ENCODE data around the gene FAM124A.

Gene FAM124A

DNA sequence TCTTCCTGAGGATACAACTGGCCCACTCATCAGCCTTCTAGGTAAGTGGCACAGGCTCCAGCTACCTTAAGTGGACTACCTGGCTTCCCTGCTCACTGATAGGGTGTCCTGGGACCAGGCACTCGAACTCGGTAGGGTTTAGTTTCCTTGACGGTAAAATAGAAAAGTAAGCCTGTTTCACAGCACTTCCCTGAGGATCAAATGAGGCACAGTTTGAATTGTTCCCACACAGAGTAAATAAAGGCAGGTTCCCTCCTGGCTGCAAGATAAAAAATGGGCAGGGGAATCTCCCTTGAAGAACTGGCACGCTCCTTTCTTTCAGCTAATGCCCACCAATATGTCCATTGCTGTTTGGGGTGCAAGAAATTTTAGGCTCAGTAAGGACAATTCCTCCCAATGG, 1.1 kb upstream of the FAM124A start:
- DNase-seq, result no peak

DNA sequence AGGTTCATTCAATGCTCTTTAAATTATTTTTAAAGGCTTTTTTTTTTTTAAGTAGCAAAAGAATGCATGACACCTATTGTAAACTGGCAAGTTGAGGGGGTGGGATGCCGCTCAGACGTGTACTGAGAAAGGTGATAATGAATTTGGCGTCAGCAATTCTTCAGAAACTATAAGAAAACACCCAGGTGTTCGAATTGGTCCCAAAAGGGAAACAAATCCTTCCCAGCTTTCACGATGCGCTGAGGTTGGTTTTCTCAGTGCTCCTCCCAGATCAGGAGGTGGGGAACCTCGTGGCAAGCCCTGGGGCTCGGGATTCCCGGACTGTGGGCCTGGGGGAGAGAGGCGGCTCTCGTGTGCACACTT, 543 bp upstream of the FAM124A start:
- DNase-seq, result no peak

DNA sequence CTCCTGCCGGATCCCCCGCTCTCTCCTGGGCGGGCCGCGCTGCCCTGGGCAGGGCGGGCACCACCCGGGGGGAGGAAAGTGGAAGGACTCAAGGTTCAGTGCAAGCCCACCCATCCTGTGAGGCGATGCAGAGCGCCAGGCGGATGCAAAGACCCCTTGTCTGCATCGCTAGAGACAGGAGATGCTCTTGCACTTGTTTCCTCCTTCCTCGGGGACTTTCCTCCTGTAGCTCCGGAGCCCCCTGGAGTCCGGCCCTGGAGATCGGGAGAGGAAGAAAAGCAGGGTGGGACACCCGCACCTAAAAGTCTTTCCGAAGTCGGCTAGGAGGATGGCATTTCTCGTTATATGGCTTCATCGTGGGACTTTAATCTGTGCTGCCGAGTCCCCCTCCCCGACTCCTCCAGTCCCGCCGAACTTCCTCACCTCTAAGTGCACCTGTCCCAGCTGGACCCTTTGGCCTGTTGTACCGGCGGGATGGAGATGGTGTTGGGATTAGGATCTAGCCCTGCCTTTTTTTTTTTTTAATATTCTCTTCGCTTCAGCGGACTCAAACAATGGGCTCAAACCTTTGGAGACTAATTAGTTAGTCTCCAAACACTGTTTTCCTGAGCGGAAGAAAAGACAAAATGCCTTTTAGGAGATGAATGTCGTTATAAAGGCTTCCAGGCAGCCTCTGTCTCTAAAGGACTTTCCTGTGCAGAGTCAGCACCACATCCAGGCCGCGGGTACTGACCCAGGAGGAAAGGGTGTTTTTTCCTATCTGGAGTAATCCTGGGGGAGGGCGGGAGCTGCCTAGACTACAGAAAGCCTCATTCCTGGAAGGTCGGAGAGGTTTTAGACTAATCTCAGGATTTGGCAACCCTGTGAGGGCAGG, 725 bp downstream of the FAM124A start:
- DNase-seq, result no peak

DNA sequence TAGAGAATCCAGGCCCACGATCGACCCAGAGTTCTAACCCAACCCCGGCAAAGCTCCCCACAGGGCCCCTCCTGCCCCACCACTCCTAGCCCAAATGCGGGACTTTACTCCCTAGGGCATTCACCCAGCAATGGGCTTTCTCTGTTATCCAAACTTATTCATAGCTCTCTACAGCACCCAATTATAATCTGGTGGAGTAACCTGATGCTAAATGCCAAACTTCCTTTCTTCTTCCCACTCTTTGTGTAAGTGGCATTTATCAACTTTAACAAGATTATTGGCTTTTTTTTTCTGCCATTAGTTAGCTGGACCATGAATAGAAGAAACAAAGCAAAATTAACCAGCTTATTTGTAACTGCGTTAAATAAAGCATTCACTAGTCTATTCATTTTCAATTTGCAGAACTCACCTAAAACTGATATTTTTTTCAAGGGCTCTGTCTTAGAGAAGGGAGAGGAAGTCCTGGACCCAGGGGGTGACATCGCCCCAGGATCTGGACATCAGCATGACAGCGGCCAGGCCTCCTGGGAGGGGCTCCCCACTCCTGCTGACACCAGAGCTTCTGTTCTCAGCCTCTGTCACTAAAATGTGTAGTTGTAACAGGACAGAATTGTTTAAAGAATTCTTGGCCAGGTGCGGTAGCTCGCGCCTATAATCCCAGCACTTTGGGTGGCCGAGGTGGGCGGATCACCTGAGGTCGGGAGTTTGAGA, 1.5 kb downstream of the FAM124A start:
- DNase-seq, result no peak

DNA sequence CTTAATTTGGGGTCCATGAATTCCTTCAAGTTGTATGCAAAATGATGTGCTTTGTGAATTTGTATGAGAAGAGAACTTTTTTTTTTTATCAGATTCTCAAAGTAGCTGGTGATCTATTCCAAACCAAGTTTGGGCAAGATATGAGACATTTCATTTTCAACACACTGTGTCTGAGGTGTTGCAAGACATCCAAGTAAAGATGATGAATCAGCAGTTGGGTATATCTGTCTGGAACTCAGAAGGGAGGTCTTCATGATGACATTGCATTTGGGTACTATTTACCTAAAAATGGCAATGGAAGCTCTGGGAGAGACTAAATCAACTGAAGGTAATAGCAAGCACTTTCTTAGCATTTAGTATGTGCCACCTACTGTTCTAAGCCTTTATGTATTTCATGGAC, 2.8 kb downstream of the FAM124A start:
- DNase-seq, result no peak

DNA sequence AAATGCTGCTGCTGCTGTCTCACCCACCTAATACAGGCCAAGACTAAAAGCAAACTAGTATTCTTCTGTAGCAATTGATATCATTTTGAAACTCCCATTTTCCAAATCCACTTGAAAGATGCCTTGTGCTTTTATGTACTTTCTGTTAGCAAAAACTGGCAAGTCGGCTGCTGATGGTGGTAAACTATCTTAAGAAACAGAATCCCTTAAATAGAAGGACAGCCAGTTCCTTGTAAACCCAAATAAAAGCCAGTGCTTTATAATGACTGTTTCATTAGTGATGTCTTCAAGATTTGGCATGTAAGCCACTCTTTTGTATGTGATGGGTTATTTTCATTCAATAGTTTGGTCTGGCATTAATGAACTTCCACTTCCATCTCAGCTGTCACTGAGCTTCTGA, 5.2 kb downstream of the FAM124A start:
- no peak for DNase-seq

DNA sequence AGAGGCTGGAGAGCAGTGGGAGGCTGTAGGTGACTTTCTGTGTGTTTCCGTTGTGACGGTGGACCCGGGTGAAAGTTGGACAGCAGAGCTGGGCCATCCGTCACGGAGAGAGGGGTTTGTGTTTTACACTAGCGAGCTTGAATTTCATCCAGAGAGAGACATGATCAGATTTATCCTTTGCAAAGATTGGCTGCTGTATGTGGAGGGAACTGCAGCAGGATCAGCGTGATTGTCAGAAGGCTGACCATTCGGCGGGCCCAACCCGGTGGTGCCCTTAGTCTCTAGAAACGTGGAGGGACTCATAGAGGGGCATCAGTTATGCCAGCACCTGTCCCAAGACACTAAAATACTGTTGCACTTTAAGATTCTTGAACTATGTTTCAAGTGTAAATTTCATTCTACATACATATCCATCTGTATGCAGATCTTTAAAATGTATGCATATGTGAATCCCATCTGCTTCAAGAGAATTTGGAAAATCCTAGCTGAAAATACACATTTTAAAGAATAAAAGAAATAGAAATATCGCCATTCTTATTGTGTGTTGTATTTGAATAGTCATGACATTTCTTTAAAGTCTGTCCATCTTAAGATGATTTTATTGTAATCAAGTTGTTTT, 7.0 kb downstream of the FAM124A start:
- DNase-seq, result no peak

DNA sequence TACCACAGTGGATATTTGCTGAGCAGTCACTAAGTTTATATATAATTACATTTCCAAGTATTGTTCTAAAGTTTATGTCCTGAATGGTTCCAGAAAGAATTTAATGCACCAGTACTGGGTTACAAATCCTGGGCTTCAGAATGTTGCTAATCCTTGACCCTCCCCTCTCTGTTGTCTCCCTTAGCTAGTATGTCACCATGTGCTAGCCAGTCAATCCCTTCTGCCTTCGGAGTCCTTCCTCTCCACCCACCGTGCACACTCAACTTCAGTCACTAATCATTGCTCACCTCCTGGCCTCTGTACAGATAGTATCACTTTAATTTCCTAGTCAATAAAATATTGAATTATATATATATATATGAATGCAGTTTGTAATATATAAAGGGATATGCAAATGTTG, 7.5 kb downstream of the FAM124A start:
- DNase-seq, result no peak

DNA sequence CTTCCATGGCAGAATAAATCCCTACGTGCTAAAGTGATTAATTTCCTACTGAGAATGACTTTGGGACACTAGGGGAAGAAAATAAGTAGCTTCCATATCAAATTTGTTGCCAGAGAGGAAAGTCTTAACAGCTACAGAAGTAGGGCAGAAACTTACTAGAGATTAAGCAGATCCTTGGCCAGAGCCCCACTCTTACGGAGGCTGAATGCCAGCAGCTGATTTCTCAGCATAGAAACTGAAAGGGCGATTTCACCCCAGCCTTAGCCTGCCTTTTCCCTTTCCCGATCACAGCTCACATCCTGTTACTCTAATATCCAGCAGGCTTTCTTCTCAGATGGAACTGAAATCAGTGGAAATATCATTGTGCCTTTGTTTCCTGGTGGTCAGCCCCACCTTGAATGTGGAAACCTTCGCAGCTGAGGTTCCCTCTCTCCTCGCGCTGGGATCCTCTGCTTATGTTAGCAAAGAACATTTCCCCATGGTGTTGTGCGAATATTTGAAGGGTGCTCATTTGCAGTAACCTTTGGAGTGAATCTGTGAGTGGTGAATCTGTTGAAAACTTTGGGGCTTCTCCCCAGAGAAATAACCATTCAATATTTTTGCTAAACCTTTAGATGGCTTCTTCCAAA, 8.4 kb downstream of the FAM124A start:
- no peak for DNase-seq

DNA sequence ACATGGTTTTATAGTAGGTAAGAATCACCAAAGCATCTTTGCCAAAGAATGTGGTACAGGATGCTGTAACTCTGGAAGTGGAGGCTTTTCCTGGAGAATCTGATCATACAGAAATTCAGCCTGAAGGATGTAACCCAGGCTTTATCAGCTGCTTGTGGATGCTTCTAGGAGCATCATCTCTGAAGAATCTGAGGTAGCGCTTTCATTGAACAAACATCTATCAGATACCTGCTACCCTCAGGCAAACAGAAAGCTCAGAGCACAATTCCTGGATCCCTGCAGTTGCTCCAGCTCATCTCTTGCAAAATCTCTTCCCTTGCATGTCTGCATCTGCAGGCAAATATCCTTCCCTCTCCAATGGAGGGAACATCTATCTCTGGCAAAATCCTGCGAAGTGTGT, 9.3 kb downstream of the FAM124A start:
- DNase-seq, result no peak

DNA sequence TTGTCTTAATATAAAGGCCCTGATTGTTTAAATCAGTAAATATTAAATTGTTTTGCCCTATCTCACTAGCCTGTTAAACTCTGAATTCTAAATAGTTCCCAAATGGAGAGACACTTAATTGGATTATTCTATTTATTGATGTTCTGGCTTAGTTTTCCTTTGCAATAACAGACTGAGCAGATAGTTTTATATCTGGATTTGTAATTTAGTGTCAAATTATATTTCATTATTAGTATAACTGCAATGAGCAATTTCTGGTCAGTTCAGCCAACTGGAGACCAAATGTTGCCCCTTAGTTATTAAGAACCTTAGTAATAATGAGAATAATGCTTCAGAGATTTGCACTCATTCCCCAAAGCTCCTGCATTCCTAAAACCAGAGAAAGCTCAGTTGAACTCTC, 10.1 kb downstream of the FAM124A start:
- DNase-seq, result no peak

DNA sequence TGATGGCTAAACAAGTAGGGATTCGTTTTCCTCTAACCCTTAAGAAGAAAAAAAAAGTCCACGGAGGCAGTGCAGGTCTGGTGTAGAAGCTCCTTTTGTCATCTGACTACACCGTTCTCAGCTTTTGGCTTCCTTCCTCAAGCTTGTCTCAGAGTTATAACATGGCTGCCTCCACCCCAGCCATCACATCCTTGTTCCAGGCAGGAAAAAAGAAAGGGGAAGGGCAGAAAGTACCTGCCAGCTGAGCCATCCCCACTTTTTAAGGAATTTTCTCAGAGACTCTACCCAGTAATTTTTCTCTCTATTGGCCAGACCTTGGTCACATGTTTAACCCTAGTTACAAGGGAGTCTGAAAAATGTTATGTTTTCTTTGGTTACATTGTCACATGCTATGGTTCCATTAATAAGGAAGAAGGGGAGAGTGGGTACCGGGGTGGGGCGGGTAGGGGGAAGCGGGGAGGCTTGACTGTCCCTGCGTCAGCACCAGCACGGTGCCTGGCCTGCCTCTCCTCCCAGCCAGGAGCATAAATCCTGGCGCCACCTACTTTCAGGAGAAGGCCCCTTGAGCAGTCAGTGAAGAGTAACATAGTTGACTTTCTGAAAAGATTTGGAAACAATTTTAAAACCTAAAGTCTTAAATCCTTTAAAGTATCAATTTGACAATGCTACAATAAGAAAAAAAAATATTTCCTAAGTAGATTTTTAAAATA, 11.1 kb downstream of the FAM124A start:
- DNase-seq, result no peak

DNA sequence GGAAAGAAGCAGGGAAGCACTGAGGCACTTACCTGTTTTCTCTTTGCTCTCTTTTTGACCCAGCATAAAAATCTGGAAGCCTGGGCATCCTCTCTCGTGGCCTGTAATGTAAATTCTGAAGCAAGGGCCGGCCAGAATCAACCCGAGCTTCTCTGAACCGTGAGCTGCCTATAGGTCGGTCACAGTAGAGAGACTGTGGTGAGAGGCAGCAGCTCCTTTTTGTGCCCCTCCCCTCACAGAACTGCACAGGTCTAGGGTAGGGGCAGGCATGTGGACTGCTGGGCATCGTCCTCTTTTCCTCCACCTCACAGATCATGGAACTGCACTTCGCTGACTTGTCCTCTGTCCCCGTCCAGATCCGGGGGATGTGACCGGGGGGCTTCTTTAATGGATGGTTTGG, 12.5 kb downstream of the FAM124A start:
- no peak for DNase-seq

DNA sequence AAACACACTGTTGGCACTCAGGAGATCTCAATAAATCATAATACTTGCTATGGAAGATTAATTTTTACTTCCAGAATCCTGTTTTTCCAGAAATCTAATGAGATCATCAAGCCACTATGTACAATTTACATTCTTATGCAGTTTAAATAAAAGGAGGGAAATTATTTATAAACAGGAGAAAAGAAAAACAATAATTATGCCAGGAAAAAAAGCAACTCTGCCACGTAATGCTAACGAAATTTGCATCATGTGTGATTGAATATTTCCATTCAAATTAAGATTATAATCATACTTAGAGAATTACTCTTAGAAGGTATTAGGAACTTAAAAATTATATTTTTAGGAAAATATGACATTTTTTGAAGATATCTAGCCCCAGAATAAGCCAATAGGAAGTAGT, 13.0 kb downstream of the FAM124A start:
- DNase-seq, result no peak

DNA sequence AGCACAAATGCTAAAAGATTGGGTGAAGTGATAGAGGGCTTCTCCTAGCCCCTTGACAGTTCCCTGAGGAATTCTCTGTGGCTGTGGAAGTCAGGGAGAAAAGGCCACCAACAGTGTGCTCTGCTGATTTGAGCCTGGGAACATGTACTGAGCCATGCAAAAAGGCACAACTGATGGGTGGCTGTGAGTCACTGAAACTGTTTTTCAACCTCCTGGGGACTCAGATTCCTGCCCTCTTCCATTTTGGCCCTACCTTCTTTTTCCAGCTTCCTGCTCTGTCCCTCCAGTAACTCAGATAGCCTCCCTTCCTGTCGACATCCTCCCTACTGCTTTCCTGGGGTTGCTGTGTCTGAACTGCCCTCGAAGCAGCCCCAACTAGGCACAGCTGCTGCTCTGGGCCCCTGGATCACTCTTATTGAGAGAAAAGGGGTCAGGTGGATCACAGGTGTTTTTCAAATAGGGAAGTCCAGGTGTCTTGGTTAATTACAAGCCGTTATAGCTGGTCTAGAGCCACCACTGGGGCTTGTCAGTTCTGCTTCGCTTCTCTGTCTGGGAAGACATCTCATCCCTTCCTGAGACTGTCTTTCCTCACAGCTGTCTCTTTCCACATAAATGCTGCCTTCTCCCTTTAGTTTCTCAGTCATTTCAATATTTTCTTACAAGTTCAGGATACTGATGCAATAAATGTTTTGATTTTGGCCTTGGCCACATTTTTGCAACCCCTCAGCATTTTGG, 13.7 kb downstream of the FAM124A start:
- no peak for DNase-seq

DNA sequence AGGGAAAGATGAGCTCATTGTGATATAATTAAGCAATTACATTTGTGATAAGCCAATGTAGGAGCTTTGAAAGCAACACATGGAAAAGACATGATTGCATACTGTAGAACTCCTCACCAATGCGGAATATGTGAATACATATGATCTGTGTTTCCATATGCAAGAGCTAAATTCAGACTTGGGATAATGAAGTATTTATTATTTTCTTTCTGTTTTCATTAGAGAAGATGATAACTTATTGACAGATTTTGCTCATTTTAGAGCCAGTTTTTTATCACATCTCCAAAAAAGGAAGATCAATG, 14.2 kb downstream of the FAM124A start:
- no peak for DNase-seq

DNA sequence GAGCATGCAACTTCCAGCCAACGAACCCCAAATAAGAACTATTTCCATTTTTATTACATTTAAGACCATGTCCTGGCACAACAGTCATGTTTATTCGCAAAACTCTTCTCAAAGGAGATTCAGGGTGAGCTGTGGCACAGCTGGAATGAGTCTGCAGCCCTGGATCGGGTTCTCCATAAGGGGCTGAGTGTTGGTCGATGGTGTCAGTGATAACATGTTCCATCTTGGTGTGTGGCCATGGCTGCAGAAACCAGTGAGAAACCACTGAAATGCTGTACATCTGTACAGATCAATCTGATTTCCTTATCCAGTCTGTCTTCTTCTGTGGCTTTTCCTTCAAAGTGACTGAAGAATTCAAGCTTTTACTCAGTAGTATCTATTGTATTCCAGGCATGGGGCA, 15.2 kb downstream of the FAM124A start:
- no peak for DNase-seq

DNA sequence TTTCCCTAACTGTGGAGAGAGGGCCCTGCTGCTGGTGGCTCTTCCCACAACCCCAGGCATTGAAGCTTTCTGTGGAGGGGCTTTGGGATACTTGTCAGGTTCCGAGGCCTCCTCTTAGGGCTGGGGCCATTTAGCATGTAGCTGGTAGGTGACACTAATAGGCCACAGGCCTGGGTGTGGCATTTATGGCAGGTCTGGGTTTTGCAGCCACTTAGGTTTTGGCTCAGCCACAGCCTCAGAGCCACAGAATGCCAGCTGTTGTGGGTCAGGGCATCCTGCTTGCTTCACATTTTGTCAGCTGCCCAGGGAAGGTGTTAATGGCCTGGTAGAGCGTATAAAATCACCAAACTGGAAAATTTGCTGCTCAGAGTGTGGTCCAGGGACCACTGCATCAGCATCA, 15.7 kb downstream of the FAM124A start:
- no peak for DNase-seq

DNA sequence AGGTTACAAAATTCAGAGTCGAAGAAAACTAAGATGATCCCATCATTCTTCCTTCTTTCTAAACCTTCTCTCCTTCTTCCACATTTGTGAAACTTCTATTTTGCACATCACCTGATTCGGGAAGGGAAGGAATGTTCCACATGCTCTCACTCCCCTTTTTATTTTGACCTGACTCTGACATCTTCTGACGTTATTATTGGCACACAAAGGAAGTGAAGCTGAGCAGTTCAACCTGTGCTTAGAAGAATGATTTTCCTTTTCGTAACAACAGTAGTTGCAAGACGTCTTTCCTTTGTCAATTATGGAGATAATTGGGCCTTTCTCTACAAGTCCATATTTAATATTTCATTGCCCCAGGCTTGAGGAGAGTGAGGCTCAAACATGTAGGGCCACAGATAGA, 18.0 kb downstream of the FAM124A start:
- no peak for DNase-seq

DNA sequence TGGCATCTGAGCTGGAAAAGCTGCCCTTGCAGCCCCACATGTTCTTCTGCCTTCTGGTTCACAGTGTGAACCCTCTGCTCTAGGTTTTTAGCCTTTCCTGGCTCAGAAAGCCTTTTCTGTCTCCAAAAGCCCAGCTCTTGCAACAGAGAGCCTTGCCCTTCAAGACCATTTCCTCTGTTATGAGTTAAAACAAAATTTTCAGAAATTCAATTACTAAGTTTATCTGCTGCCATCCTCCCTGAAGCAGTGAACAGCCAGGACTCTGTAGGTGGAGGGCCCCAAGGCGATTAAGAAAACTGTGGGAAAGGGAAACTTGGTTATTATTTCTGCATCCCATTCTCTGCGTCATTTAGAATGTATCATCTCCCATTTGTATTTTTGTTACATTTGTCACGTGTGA, 18.8 kb downstream of the FAM124A start:
- DNase-seq, result no peak

DNA sequence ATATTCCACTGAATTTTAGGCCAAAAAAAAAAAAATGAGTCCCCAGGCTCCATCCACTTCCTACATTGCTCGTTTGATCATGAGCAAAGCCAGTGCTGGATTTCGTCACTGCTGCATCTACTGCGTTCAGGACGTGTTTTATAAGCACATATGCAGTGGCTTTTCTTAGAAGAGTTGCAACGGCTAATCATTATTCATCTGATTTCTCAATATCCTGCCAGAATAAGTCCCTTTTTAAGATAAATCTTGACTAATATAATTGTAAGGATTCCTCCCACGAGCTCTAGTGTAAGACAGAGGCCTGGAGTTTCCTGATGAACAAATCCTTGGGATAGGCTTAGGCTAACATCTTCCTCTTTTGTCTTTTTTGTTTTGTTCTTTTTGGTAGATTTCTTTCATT, 19.5 kb downstream of the FAM124A start:
- no peak for DNase-seq

DNA sequence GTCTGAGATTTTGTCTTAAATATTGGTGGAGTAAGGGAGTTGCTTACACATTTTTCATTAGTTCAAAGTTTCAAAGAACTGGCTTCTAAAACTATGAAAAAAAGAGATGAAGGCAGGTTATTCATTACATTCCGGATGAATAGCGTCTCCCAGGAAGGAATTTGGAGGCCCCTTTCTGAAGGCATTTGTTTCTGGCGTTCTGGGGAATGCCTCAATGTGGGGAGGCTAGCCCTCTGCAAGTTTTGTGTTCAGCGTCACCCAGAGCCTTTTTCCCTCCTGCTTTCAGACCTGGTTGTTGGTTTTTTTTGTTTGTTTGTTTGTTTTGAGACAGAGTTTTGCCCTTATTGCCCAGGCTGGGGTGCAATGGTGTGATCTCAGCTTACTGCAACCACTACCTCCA, 21.0 kb downstream of the FAM124A start:
- DNase-seq, result no peak

DNA sequence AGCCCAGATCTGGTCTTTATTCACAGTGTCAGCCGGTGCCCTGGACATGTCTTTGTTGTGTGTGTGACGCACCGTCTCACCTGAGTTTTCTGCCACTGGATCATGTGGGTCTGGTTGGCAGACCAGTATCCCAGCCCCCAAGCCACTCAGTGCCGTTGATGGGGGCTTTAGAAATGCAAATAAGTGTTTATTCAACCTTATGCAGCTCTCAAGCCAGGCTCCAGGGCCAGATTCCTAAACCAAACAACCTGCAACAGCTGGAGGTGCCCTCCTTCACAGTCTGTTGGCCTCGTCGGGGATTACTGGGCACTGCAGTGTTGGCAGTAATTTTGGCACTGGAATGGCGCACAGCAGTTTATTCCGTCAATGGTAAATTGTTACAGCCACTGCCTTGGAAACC, 21.6 kb downstream of the FAM124A start:
- DNase-seq, result no peak

Data from CD4-positive, alpha-beta T cell treated with Interleukin-4 for 4 hours (primary cell).